ENCODE measurements around the gene CELF2. TPM values are rescaled to one million over a fixed set of nuclear protein-coding genes. Genes with fewer than 3 reads are reported as not detected.

Gene CELF2
- total RNA-seq, 1 donor from 2014 or later, result 71.2 TPM

DNA sequence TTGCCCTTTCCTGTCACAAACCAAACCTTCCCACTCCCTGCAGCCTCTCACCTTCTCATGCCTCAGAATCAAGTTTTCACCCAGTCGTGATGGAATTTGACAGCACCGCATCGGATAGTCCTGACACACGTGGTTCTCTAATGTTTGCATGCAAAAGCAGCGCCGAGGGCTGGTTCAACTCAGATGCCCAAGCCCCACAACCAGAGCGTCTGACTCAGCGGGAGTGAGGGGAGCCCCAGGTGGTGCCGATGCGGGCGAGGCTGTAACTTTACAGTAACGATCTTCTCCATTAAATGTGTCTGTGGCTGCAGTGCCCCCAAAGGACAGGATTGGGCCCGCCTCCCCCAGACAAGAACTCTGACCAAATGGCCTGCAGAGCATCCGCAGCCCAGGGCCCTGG, 284.5 kb downstream of the CELF2 start:
- DNase-seq (ENCODE audit: missing footprints) (no peak), ATAC-seq (no peak)
- intact Hi-C loops (cut with DNase I), result no loop called here

- no peak for ATAC-seq
- DNase-seq (ENCODE audit: missing footprints), result no peak
- intact Hi-C loops (cut with DNase I), result no loop called here
Measured at GRCh38 chr10:11303361-11304170, 285.9 kb downstream of the CELF2 start.

DNA sequence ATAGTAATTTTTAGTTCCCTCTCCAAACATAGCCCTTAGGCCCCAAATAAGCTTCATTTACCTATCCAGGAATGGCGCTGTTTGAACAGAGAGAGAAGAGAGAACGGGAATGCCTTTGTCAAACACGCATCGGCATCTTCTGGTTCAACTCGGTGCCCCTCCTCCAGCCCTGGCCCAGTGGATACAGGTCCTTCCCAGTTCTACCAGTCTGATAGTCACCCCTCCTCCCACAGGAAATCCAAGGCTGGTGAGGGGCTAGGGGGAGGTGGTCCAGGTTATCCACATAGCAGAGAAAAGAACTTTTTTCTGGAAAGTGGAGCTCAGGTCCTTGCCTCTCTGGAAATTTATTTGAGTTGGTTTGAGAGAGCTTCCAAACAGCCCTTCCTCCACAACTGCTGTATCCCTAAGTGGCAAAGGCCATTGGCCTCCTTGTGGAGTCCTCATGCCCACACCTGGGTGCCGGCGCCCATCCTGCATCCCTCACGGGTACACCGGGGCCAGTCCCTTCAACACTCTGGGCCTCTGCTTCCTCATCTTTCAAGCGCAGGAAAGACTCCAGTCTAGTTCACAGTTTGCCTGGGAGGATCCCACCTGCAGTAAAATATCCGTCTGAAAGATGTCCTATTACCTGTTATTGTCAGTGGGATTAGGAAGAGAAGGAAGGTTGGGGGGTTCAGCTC, 287.4 kb downstream of the CELF2 start:
- intact Hi-C loops (cut with DNase I), result no loop called here
- DNase-seq (ENCODE audit: missing footprints), result no peak
- no peak for ATAC-seq

DNA sequence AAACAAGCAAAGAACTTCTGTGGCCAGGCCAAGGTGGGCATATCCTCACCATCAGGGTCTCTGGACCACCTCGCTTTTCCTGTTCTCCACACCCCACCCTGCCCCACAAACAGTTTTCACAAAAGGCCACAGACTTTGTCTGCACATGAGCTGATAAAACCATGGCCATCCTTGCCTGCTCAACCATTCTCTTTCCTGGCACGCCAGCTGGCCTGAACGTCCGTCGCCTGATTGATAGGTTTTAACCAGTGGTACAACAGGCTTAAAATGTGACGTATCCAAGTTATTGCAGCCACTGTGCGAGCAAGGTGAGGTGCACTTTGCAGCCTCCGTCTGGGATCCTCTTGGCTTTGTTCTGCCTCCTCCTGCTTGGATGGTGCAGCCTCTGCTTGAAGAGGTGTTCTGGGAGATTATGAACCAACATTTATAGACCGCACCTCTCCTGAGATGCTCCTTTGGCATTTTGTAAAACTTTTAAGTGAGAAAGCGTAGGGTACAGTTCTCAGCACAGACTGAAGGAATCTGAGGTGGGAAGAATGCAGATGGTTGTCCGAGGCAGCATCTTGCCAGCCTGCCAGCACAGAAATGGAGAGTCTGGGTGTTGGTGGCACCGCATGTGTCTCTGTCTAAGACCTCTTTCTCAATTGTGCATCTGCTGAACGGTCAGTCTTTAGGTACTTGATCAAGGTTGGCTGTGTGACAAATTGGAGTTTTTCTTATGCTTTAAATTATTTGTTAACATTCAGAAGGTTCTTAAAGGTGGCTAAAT, 288.3 kb downstream of the CELF2 start:
- intact Hi-C loops (cut with DNase I), result no loop called here
- no peak for ATAC-seq
- DNase-seq (ENCODE audit: missing footprints), result no peak

DNA sequence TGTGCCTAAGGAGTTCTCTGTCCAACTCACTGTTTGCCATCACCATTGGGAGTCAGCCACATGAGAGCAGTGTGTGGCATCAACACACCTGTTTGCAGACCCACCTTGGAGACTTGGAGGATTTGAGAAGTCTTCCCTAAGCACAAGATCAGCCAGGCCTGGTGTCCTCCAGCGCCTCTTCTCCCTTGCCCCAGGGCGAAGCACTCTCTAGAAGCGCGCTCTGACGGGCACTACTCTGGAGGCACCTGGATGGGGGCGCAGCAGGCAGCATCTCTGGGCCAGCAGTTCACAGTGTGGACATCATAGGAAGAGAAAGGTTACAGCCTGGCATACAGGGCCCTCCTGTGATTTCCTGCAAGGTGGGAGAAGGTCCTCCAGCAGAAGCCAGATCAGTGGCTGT, 289.3 kb downstream of the CELF2 start:
- DNase-seq (ENCODE audit: missing footprints) (no peak), ATAC-seq (no peak)
- intact Hi-C loops (cut with DNase I), result no loop called here

GRCh38 chr10:11307937-11308336, 290.3 kb downstream of the CELF2 start:
- ATAC-seq (no peak), DNase-seq (ENCODE audit: missing footprints) (no peak)
- intact Hi-C loops (cut with DNase I), result no loop called here

- DNase-seq (ENCODE audit: missing footprints) (no peak), ATAC-seq (no peak)
- intact Hi-C loops (cut with DNase I), result no loop called here
Measured at GRCh38 chr10:11311027-11311426, 293.4 kb downstream of the CELF2 start.

DNA sequence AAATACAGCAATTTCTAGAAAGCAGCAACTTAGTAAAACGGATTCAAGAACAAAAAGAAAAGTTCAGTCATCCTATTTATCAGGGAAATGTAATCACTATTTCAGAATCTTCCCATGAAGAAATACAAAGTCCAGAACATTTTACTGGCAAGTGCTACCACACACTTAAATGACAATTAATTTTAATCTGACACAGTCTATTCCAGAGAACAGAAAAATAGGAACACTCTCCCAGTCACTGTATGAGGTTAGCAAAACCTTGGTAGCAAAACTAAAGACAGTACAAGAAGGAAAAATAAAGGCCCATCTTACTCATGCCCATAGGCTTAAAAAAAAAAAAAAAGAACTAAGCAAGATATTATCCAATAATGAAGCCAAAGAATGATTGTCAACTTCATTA, 295.8 kb downstream of the CELF2 start:
- intact Hi-C loops (cut with DNase I), result no loop called here
- DNase-seq (ENCODE audit: missing footprints), result no peak
- ATAC-seq, result no peak

GRCh38 chr10:11317936-11318670, 300.4 kb downstream of the CELF2 start:
- intact Hi-C loops (cut with DNase I), result no loop called here
- no peak for ATAC-seq
- DNase-seq (ENCODE audit: missing footprints), result no peak

GRCh38 chr10:11318826-11319598, 301.3 kb downstream of the CELF2 start:
- ATAC-seq, result no peak
- intact Hi-C loops (cut with DNase I), result no loop called here
- no peak for DNase-seq (ENCODE audit: missing footprints)

DNA sequence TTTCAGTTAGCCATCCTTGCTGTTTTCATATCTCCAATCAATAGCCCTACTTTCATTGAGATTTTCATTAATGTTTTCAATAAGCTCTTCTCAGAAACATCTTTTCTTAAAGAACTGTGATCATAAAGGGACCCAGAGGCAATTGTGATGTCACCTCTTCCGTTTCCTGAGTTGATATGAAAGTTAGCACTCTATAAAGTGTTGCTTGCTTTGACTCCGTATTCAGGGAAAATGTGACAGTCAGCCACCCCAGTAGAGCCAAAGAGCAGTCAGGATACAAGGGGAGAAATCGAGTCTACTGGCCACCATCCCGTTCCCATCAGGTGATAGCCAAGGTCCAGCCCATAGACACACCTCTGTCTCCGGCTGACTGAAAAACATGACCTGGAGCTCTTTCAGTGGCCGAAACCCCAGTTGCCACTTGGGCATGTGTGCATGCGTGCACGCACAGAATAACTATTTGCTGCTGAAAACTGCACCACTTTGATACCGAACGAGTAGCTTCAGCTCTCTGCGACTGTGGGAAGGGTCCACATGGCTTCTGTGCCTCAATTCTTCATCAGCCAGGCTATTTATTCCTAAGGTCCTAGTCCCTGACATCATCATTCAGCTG, 302.4 kb downstream of the CELF2 start:
- no peak for DNase-seq (ENCODE audit: missing footprints)
- intact Hi-C loops (cut with DNase I), result no loop called here
- no peak for ATAC-seq

- no peak for ATAC-seq
- intact Hi-C loops (cut with DNase I), result no loop called here
- DNase-seq (ENCODE audit: missing footprints), result no peak
Measured at GRCh38 chr10:11320809-11321520, 303.3 kb downstream of the CELF2 start.

GRCh38 chr10:11322698-11323097, 305.0 kb downstream of the CELF2 start:
- intact Hi-C loops (cut with DNase I), result no loop called here
- DNase-seq (ENCODE audit: missing footprints), result no peak
- ATAC-seq, result no peak

DNA sequence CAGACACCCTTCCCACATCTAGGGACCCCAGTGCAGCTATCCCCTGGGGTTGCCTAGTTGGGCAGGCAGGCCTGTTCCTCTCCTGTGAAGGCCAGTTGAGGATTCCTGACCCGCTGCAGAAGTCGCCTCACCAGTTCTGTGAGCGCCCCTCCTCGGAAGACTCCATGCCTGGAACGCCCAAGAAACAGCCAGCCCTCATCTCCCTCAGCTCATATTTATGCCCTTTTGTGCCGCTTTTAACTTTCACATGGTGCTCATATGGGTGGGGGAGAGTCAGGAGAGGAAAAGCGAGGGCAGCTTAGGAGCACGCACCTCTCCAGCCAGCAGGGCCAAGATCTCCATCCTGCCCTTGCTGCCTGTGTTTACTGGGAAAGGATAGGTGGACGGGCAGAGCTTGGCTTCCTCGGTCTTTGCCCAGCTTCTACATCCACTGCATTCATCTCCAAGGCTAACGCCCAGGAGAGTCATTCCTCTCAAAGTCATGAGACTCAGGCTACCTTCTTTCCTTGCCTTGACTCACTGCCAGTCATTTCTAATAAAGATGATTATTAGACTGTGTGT, 307.2 kb downstream of the CELF2 start:
- intact Hi-C loops (cut with DNase I), result no loop called here
- no peak for ATAC-seq

DNA sequence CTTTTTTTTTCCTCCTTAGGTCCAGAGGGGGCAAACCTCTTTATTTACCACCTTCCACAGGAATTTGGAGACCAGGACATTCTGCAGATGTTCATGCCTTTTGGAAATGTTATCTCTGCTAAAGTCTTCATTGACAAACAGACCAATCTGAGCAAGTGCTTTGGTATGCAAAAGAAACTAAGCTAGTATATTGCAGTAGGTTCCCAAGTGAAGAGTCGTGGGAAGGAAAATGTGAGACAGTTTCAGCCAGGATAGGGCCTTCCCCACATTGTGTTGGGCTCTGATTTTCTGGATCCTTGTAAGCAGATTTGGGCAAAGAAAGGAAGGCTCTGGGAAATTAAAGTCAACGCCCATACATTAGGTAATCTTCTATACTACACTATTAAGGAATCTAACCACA, 308.1 kb downstream of the CELF2 start:
- ATAC-seq, result no peak
- intact Hi-C loops (cut with DNase I), result no loop called here

More for the DNA sequence above, 307.2 kb downstream of the CELF2 start:
- DNase-seq (ENCODE audit: missing footprints), result no peak

GRCh38 chr10:11326241-11326640, 308.6 kb downstream of the CELF2 start:
- ATAC-seq (no peak), DNase-seq (ENCODE audit: missing footprints) (no peak)
- intact Hi-C loops (cut with DNase I), result no loop called here

More for the DNA sequence above, 308.1 kb downstream of the CELF2 start:
- DNase-seq (ENCODE audit: missing footprints), result no peak

Data from Right ventricle myocardium inferior (tissue), 1 donor.